SK-N-SH (cell line): ENCODE results near the gene SLC22A17.

Experiments used
- CHD2 ChIP-seq: fragments of 150-350 bp; IDR thresholded peaks from 2 replicates; pipeline ENCODE4 v1.6.1; 2018; ENCODE audit warnings: low read length; ENCODE audit not compliant: partially characterized antibody
- GABPA ChIP-seq: IDR thresholded peaks from 2 replicates; pipeline ENCODE4 v1.4.0; 2012; ENCODE audit warnings: low read depth, mild to moderate bottlenecking
- JUND ChIP-seq: IDR thresholded peaks from 2 replicates; pipeline ENCODE4 v1.4.0; 2012
- MXI1 ChIP-seq: IDR thresholded peaks from 2 replicates; pipeline ENCODE4 v1.6.1; 2012; ENCODE audit warnings: mild to moderate bottlenecking, low read depth, low read length, improper control_type of control experiment
- NRF1 ChIP-seq: IDR thresholded peaks from 2 replicates; pipeline ENCODE4 v1.6.1; 2012; ENCODE audit warnings: low read depth, mild to moderate bottlenecking, low read length
- SIN3A ChIP-seq: IDR thresholded peaks from 2 replicates; pipeline ENCODE4 v1.6.1; 2012; ENCODE audit warnings: low read depth, mild to moderate bottlenecking, low read length, moderate library complexity, borderline replicate concordance
- TEAD4 ChIP-seq: IDR thresholded peaks from 2 replicates; pipeline ENCODE4 v1.4.0; 2012; ENCODE audit warnings: mild to moderate bottlenecking, borderline replicate concordance; ENCODE audit not compliant: insufficient read depth
- TF ChIP-seq, protein P1 (sequence below): fragments of 200-600 bp; sonication (generic); IDR thresholded peaks from 2 replicates; pipeline ENCODE4 v1.6.1; 2017; ENCODE audit warnings: antibody characterized with exemption, mild to moderate bottlenecking, moderate library complexity

DNA sequence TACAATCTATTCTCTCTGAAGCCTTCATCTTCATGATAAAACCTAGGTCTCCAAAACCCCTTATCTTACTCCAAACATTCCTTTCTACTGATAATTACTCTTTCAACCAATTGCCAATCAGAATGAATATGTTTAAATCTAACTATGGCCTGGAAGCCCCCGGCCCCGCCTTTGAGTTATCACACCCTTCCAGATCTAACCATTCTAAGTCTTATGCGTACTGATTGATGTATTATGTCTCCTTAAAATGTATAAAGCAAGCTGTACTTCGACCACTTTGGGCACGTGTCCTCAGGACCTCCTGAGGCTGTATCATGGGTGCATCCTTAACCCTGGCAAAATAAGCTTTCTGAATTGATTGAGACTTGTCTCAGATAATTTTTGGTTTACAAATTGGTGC, 17.1 kb downstream of the SLC22A17 start:
- TF ChIP-seq MXI1 (no peak), GABPA (no peak), NRF1 (no peak), CHD2 (no peak), TEAD4 (no peak), SIN3A (no peak), JUND (no peak)
- TF ChIP-seq, protein P1, sequence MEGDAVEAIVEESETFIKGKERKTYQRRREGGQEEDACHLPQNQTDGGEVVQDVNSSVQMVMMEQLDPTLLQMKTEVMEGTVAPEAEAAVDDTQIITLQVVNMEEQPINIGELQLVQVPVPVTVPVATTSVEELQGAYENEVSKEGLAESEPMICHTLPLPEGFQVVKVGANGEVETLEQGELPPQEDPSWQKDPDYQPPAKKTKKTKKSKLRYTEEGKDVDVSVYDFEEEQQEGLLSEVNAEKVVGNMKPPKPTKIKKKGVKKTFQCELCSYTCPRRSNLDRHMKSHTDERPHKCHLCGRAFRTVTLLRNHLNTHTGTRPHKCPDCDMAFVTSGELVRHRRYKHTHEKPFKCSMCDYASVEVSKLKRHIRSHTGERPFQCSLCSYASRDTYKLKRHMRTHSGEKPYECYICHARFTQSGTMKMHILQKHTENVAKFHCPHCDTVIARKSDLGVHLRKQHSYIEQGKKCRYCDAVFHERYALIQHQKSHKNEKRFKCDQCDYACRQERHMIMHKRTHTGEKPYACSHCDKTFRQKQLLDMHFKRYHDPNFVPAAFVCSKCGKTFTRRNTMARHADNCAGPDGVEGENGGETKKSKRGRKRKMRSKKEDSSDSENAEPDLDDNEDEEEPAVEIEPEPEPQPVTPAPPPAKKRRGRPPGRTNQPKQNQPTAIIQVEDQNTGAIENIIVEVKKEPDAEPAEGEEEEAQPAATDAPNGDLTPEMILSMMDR = no peak
